IMR-90 (cell line): ENCODE measurements around the gene GUCY2C. TPM values are rescaled to one million over a fixed set of nuclear protein-coding genes. Genes with fewer than 3 reads are reported as not detected.

Source experiments
- ATAC-seq: fragments of 200-7000 bp; cut with Tn5 transposase; 2 replicates; pipeline ENCODE4 v1.9.1; 2020; ENCODE audit warnings: low read depth, mild to moderate bottlenecking, moderate library complexity
- BruUV-seq: library from RNA; stranded (reverse); fragments of 400-500 nt; replicated peaks from 2 replicates; lab custom pipeline; 2021; lab: Mats Ljungman, UMichigan
- CTCF ChIA-PET: fragments of 300-600 bp; formaldehyde crosslinking; extraction: SDS; loops from one replicate; lab custom pipeline; 2021; ENCODE audit warnings: antibody characterized with exemption; lab: Yijun Ruan, JAX
- POLR2A ChIA-PET: fragments of 300-600 bp; sonication (Branson Sonifier 250); formaldehyde crosslinking; loops from one replicate; lab custom pipeline; 2022; ENCODE audit warnings: antibody characterized with exemption; ENCODE audit not compliant: unreplicated experiment; lab: Charles Lee
- DNase-seq: peaks from one replicate; pipeline ENCODE4 v3.0.0; 2013
- H2AFZ ChIP-seq: replicated peaks from 2 replicates; pipeline ENCODE3; 2013; ENCODE audit warnings: low read length, mild to moderate bottlenecking; ENCODE audit not compliant: poor library complexity
- H2AK5ac ChIP-seq: 2 replicates; pipeline ENCODE4 v1.6.1; 2013; ENCODE audit warnings: low read depth, low read length, inconsistent platforms
- H2AK9ac ChIP-seq: replicated peaks from 2 replicates; pipeline ENCODE3; 2013; ENCODE audit warnings: mild to moderate bottlenecking, low read depth, low read length, moderate library complexity; ENCODE audit not compliant: poor library complexity
- H2BK120ac ChIP-seq: 2 replicates; pipeline ENCODE4 v1.6.1; 2013; ENCODE audit warnings: low read depth, low read length, inconsistent platforms
- H2BK15ac ChIP-seq: 3 replicates; pipeline ENCODE4 v1.6.1; 2013; ENCODE audit warnings: low read depth, low read length, inconsistent platforms
- H2BK20ac ChIP-seq: 2 replicates; pipeline ENCODE4 v1.6.1; 2013; ENCODE audit warnings: low read depth, mild to moderate bottlenecking, inconsistent platforms, low read length, moderate library complexity
- H2BK5ac ChIP-seq: 2 replicates; pipeline ENCODE4 v1.6.1; 2013; ENCODE audit warnings: mild to moderate bottlenecking, low read depth, low read length, inconsistent platforms; ENCODE audit not compliant: poor library complexity, severe bottlenecking
- H3K14ac ChIP-seq: replicated peaks from 2 replicates; pipeline ENCODE4 v1.6.1; 2013; ENCODE audit warnings: low read depth, low read length, inconsistent platforms
- H3K18ac ChIP-seq: 2 replicates; pipeline ENCODE4 v1.6.1; 2013; ENCODE audit warnings: low read depth, low read length, control low read depth
- H3K23ac ChIP-seq: 2 replicates; pipeline ENCODE4 v1.6.1; 2013; ENCODE audit warnings: low read depth, low read length, inconsistent platforms
- H3K27ac ChIP-seq: 2 replicates; pipeline ENCODE4 v1.5.1; 2013; ENCODE audit warnings: mild to moderate bottlenecking, control low read depth, low read length; ENCODE audit not compliant: insufficient read depth
- H3K27me3 ChIP-seq: 2 replicates; pipeline ENCODE4 v1.6.1; 2013; ENCODE audit warnings: low read length; ENCODE audit not compliant: control insufficient read depth, insufficient read depth
- H3K36me3 ChIP-seq: 2 replicates; pipeline ENCODE4 v1.6.1; 2013; ENCODE audit warnings: low read length, mixed read lengths; ENCODE audit not compliant: control insufficient read depth, insufficient read depth
- H3K4ac ChIP-seq: 2 replicates; pipeline ENCODE4 v1.6.1; 2013; ENCODE audit warnings: low read depth, low read length, inconsistent platforms
- H3K4me1 ChIP-seq: 2 replicates; pipeline ENCODE4 v1.6.1; 2013; ENCODE audit warnings: low read length, mixed read lengths; ENCODE audit not compliant: control insufficient read depth, insufficient read depth
- H3K4me2 ChIP-seq: 2 replicates; pipeline ENCODE4 v1.6.1; 2013; ENCODE audit warnings: low read depth, mild to moderate bottlenecking, control low read depth, low read length, moderate library complexity
- H3K4me3 ChIP-seq: 2 replicates; pipeline ENCODE4 v1.5.1; 2013; ENCODE audit warnings: low read depth, mild to moderate bottlenecking, control low read depth, low read length, moderate library complexity; ENCODE audit not compliant: insufficient read depth
- H3K56ac ChIP-seq: 2 replicates; pipeline ENCODE4 v1.6.1; 2013; ENCODE audit warnings: low read length, inconsistent platforms; ENCODE audit not compliant: insufficient read depth; ENCODE audit errors: extremely low read depth
- H3K79me1 ChIP-seq, 2 experiments: 2 replicates each; pipeline ENCODE4 v1.6.1; 2013; ENCODE audit warnings: low read length in 2 of 2, inconsistent platforms in 1 of 2, low read depth in 1 of 2
- H3K9ac ChIP-seq: 2 replicates; pipeline ENCODE4 v1.6.1; 2013; ENCODE audit warnings: low read depth, low read length, control low read depth
- H3K9me1 ChIP-seq: 2 replicates; pipeline ENCODE4 v1.6.1; 2013; ENCODE audit warnings: low read length, inconsistent platforms; ENCODE audit not compliant: insufficient read depth
- H3K9me3 ChIP-seq: 2 replicates; pipeline ENCODE4 v1.6.1; 2013; ENCODE audit warnings: low read length; ENCODE audit not compliant: control insufficient read depth, insufficient read depth
- H4K20me1 ChIP-seq: 2 replicates; pipeline ENCODE4 v1.6.1; 2013; ENCODE audit warnings: low read length, inconsistent platforms; ENCODE audit not compliant: insufficient read depth
- H4K5ac ChIP-seq: 2 replicates; pipeline ENCODE4 v1.6.1; 2013; ENCODE audit warnings: mild to moderate bottlenecking, low read depth, low read length, control low read depth
- H4K8ac ChIP-seq, 2 experiments: 2 replicates each; pipeline ENCODE4 v1.6.1; 2013; ENCODE audit warnings: low read depth in 2 of 2, low read length in 2 of 2, control low read depth in 1 of 2, inconsistent platforms in 1 of 2
- H4K91ac ChIP-seq: 2 replicates; pipeline ENCODE4 v1.6.1; 2013; ENCODE audit warnings: low read depth, low read length, inconsistent platforms; ENCODE audit not compliant: insufficient read depth
- FOS ChIP-seq: fragments of 150-350 bp; IDR thresholded peaks from 2 replicates; pipeline ENCODE4 v1.6.1; 2016; ENCODE audit warnings: low read depth, low read length
- NFE2L2 ChIP-seq: fragments of 150-350 bp; IDR thresholded peaks from 2 replicates; pipeline ENCODE4 v1.6.1; 2016; ENCODE audit warnings: low read depth, mild to moderate bottlenecking, low read length
- WGBS, 2 experiments: methylation state at CpG; one replicate each; pipeline versions ENCODE4 v1.1.5 to v1.1.7; 2013; ENCODE audit warnings: missing lambda C conversion rate in 2 of 2; ENCODE audit not compliant: insufficient read length in 1 of 2; ENCODE audit errors: extremely low coverage in 2 of 2; 5-methylcytosine and 5-hydroxymethylcytosine counted together
- dilution Hi-C: fragments of 300-500 bp; cut with HindIII; formaldehyde crosslinking; loops from one replicate; pipeline ENCODE4 v1.14.3; 2018; ENCODE audit warnings: low sequenced_read_pairs; ENCODE audit not compliant: unreplicated experiment
- in situ Hi-C: fragments of 300-500 bp; cut with MboI; formaldehyde crosslinking; loops from 3 replicates; pipeline ENCODE4 v1.14.3; 2019; ENCODE audit warnings: low sequenced_read_pairs, inconsistent platforms, mixed read lengths
- intact Hi-C: fragments of 100-400 bp; cut with micrococcal nuclease; formaldehyde crosslinking; loops from 2 replicates; pipeline ENCODE4 v1.10.0; 2022
- polyA plus RNA-seq, 3 experiments: library from polyadenylated mRNA; depleted of rRNA; stranded (reverse); fragments of >200 nt; gene quantifications; 2 replicates each; pipeline ENCODE4 v1.2.3, GENCODE V29; 2012; ENCODE audit warnings: low replicate concordance in 1 of 3
- total RNA-seq: library from RNA; depleted of rRNA; stranded (reverse); fragments of >200 nt; gene quantifications from 2 replicates; pipeline ENCODE4 v1.2.3, GENCODE V29; 2012

GUCY2C gene
- total and polyA plus RNA-seq, 2 of the 4 experiments (the other 2 are of a cell fraction) = not detected

GRCh38 chr12:14611640-14612203, 84.7 kb downstream of the GUCY2C start:
- H3K4ac ChIP-seq = no peak overlapping the region
- H3K9me1 ChIP-seq = no peaks in the 10 kb centered on the region
- ChIA-PET CTCF (interaction anchor here (1.0 kb wide), 1 partner anchor 17 kb away, joined by 3 read pairs; no protein-coding TSS in a partner anchor), POLR2A (no interaction called here)
- no peak overlapping the region for H3K23ac ChIP-seq
- no peak overlapping the region for H4K5ac ChIP-seq
- no peak overlapping the region for H2BK120ac ChIP-seq
- no peak overlapping the region for H2AFZ ChIP-seq
- no peak overlapping the region for H4K91ac ChIP-seq
- no peak overlapping the region for H3K4me3 ChIP-seq
- in situ Hi-C loops = loop anchor here (10.0 kb wide), 1 partner anchor 377 kb away; no protein-coding TSS in a partner anchor
- intact Hi-C loops = no loop called here
- DNase-seq (no peak), ATAC-seq (no peak)
- H3K36me3 ChIP-seq = no peaks in the 10 kb centered on the region
- no peak overlapping the region for H3K9ac ChIP-seq
- H3K9me3 ChIP-seq = no peaks in the 10 kb centered on the region
- no peak overlapping the region for H3K18ac ChIP-seq
- H2BK15ac ChIP-seq = no peak overlapping the region
- H2AK5ac ChIP-seq = no peak overlapping the region
- no peaks in the 10 kb centered on the region for H3K27me3 ChIP-seq
- no peak for TF ChIP-seq FOS
- TF ChIP-seq NFE2L2 = no peak
- no peak overlapping the region for H4K8ac ChIP-seq
- H3K79me1 ChIP-seq = no peaks in the 10 kb centered on the region
- BruUV-seq = no TSS peak
- H2BK20ac ChIP-seq = no peak overlapping the region
- no peak overlapping the region for H2BK5ac ChIP-seq
- no peak overlapping the region for H3K56ac ChIP-seq
- no CpG with 5 or more reads among the region's 3 CpGs for WGBS, 2 experiments
- no peak overlapping the region for H3K27ac ChIP-seq
- no peak overlapping the region for H3K4me2 ChIP-seq
- no peaks in the 10 kb centered on the region for H3K4me1 ChIP-seq
- dilution Hi-C loops = no loop called here
- H2AK9ac ChIP-seq = no peak overlapping the region
- H3K14ac ChIP-seq = no peak overlapping the region
- no peaks in the 10 kb centered on the region for H4K20me1 ChIP-seq
